HUES6 (cell line): Measurements from ENCODE around the gene AMH.

Experiments
- H3K27ac ChIP-seq: 2 replicates; pipeline ENCODE4 v1.7.0; 2013; ENCODE audit warnings: low read depth, mild to moderate bottlenecking, low read length, inconsistent platforms
- H3K27me3 ChIP-seq: 2 replicates; pipeline ENCODE4 v1.6.1; 2013; ENCODE audit warnings: low read length; ENCODE audit not compliant: control insufficient read depth, insufficient read depth
- H3K36me3 ChIP-seq: 2 replicates; pipeline ENCODE4 v1.6.1; 2013; ENCODE audit warnings: low read length; ENCODE audit not compliant: control insufficient read depth, insufficient read depth
- H3K4me1 ChIP-seq: 2 replicates; pipeline ENCODE4 v1.6.1; 2013; ENCODE audit warnings: low read length; ENCODE audit not compliant: control insufficient read depth, insufficient read depth
- H3K4me3 ChIP-seq: 2 replicates; pipeline ENCODE4 v1.5.1; 2013; ENCODE audit warnings: low read depth, low read length
- H3K9ac ChIP-seq: one replicate; pipeline ENCODE4 v1.6.1; 2013; ENCODE audit warnings: mild to moderate bottlenecking, low read length
- H3K9me3 ChIP-seq: 2 replicates; pipeline ENCODE4 v1.6.1; 2013; ENCODE audit warnings: low read depth, low read length; ENCODE audit not compliant: control insufficient read depth, insufficient read depth

The AMH gene

DNA sequence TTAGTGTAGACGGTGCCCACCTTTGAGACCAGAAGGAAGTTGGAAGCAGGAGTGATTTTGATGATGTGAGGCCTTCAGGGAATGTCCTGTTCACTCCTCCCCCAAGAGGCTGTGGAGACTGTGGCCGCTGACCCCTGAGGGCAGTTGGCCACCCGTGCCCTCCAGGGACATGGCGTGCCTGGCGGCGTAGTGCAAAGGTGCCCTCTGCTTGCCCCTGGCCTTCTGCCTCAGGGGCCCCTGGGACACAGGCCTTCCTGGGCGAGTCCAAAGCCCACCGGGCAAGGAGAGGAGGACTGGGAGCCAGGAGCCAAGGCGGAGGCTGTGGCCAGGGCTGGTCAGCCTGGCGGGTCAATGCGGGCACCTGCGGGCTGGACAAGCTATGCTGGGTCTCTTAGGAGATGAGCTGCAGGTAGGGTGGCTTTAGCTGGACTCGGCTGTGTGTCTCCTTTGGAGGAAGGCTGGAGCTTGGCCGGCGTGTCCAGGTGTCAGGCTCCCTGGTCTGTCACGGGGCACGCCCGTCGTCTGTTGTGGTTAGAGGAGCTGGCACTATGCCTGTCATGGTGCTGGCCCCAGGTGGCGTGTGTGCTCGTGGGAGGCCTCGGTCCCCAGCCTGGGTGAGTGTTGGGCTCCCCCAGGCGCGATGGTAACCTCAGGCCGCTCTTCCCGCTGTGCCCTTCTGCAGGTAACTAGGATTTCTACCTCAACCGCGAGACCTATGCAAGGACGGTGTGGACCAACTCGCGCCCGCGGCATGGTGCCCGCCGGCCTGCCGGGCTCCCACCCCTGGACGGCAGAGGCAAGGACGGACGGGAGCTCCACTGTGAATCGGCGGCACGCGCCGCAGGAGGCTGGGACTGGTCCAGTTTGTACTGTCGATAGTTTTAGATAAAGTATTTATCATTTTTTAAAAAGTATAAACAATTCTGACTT is 19.8 kb upstream of the AMH start:
- H3K27ac ChIP-seq = no peak overlapping the region
- no peaks in the 10 kb centered on the region for H3K9me3 ChIP-seq
- H3K27me3 ChIP-seq = no peaks in the 10 kb centered on the region
- H3K9ac ChIP-seq = no peak overlapping the region
- H3K4me1 ChIP-seq = no peaks in the 10 kb centered on the region
- H3K36me3 ChIP-seq = peaks cover 76% of the 10 kb centered on the region
- H3K4me3 ChIP-seq = no peak overlapping the region

DNA sequence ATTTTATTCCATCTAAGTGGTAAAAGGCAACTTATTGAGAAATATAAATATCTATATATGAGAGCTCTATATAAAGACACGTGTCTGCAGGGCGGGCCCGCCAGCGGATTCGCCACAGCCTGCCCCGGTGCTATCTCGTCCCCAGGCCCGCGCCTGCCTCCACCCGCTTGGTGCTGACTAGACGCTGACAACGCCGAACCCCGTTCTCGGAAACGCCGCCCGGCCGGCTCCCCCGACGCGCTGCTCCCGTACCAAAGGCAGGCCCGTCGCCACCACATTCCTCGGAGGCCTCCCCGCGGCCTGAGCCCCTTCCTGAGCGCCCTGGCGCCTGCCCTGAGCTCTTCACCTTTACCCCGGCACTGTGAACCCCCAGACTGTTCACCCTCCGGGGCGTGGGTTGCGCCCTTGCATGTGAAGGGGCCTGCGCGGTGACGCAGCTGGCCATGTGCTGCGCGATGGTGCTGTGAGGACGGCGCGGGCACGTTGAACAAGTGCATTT is 19.0 kb upstream of the AMH start:
- Histone ChIP-seq H3K4me3 (no peak overlapping the region), H3K36me3 (peaks cover 70% of the 10 kb centered on the region), H3K27me3 (no peaks in the 10 kb centered on the region), H3K4me1 (0 out of 2 replicates have a peak, but pooled peaks cover 3% of the 10 kb centered on the region), H3K27ac (no peak overlapping the region), H3K9me3 (no peaks in the 10 kb centered on the region), H3K9ac (no peak overlapping the region)

- Histone ChIP-seq H3K9ac (no peak overlapping the region), H3K9me3 (no peaks in the 10 kb centered on the region), H3K36me3 (peaks cover 61% of the 10 kb centered on the region), H3K4me1 (0 out of 2 replicates have a peak, but pooled peaks cover 5% of the 10 kb centered on the region), H3K4me3 (no peak overlapping the region), H3K27me3 (no peaks in the 10 kb centered on the region), H3K27ac (no peak overlapping the region)
These were observed 18.2 kb upstream of the AMH start for GRCh38 chr19:2230807-2231533.

- Histone ChIP-seq H3K27me3 (no peaks in the 10 kb centered on the region), H3K4me1 (0 out of 2 replicates have a peak, but pooled peaks cover 5% of the 10 kb centered on the region), H3K9me3 (no peaks in the 10 kb centered on the region), H3K9ac (no peak overlapping the region), H3K4me3 (no peak overlapping the region), H3K27ac (no peak overlapping the region), H3K36me3 (peaks cover 54% of the 10 kb centered on the region)
These were observed 17.4 kb upstream of the AMH start for GRCh38 chr19:2231621-2232221.

DNA sequence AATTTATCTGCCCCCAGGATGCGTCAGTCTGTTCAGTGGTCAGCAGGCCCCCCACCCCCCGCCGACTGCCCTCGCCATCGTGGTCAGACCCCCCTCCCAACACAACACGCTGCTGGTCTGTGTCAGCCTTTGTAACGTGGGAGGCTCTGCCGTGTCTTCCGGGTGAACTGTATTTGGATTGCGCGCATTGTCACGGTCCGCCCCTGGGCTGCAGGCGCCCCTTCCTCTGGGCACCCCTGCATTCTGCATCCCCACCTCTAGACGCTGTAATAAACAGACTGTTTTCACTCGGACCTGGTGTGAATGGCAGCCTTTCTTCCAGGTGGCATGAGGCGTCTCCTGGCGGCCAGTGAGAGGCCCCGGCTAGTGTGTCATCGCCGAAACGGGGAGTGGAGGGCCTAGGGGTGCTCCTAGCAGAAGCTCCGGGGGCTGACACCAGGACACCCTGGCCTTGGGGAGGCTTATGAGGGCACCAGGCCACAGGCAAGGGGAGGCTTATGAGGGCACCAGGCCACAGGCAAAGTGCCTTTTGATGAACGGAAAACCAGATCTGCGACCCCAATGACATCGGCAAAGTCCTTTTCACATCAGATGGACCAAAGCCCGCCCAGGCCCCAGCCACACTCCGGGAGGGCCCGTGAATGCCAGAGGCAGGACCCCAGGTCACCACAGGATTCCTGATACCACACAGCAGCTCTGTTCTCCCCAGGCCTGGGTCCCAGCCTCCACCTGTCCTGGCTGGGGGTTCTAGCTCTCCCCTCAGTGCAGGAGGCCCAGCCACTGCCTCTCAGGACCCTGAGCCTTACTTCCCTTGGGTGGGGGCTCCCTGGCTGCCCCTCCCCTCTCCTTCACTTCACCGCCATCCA is 16.6 kb upstream of the AMH start:
- no peak overlapping the region for H3K4me3 ChIP-seq
- no peak overlapping the region; the same call in 1 of the 2 replicates for H3K27ac ChIP-seq
- no peaks in the 10 kb centered on the region for H3K27me3 ChIP-seq
- H3K36me3 ChIP-seq = peaks cover 49% of the 10 kb centered on the region
- H3K9ac ChIP-seq = no peak overlapping the region
- H3K4me1 ChIP-seq = 0 out of 2 replicates have a peak, but pooled peaks cover 5% of the 10 kb centered on the region
- H3K9me3 ChIP-seq = no peaks in the 10 kb centered on the region

- Histone ChIP-seq H3K4me1 (peaks cover 11% of the 10 kb centered on the region), H3K27ac (no peak overlapping the region), H3K36me3 (peaks cover 48% of the 10 kb centered on the region), H3K27me3 (no peaks in the 10 kb centered on the region), H3K9ac (no peak overlapping the region), H3K9me3 (no peaks in the 10 kb centered on the region), H3K4me3 (no peak overlapping the region)
These were observed 15.4 kb upstream of the AMH start for GRCh38 chr19:2233601-2234280.

GRCh38 chr19:2234996-2235380 is 14.1 kb upstream of the AMH start:
- peaks cover 36% of the 10 kb centered on the region for H3K36me3 ChIP-seq
- peak overlapping the region; percentile 97; the same call in 1 of the 2 replicates for H3K27ac ChIP-seq
- H3K9me3 ChIP-seq = no peaks in the 10 kb centered on the region
- H3K4me3 ChIP-seq = peak overlapping the region; percentile 89
- peak overlapping the region; percentile 83 for H3K9ac ChIP-seq
- peaks cover 19% of the 10 kb centered on the region for H3K4me1 ChIP-seq
- no peaks in the 10 kb centered on the region for H3K27me3 ChIP-seq

GRCh38 chr19:2235381-2236063 is 13.6 kb upstream of the AMH start:
- no peaks in the 10 kb centered on the region for H3K27me3 ChIP-seq
- peak overlapping the region; percentile 97; the same call in 1 of the 2 replicates for H3K27ac ChIP-seq
- H3K4me3 ChIP-seq = peak overlapping the region; percentile 89
- peaks cover 25% of the 10 kb centered on the region for H3K4me1 ChIP-seq
- peak overlapping the region; percentile 83 for H3K9ac ChIP-seq
- peaks cover 31% of the 10 kb centered on the region for H3K36me3 ChIP-seq
- H3K9me3 ChIP-seq = no peaks in the 10 kb centered on the region

DNA sequence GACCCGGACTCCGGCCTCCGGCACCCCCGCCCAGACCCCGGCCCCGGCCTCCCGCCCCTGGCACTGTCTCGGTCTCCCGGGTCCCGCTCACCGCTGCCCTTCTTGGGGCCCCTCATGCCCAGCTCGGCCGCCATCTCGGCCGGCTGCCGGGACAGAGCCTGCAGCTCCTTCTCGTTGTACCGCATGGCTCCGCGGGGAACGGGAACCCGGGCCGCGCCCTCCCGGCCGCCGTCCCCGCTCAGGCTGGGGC is 13.1 kb upstream of the AMH start:
- H3K27ac ChIP-seq = peak overlapping the region; percentile 97; the same call in 1 of the 2 replicates

More for the DNA sequence above, 13.1 kb upstream of the AMH start:
- Histone ChIP-seq H3K4me1 (peaks cover 29% of the 10 kb centered on the region), H3K9me3 (no peaks in the 10 kb centered on the region), H3K36me3 (peaks cover 36% of the 10 kb centered on the region), H3K9ac (peak overlapping the region; percentile 98), H3K27me3 (no peaks in the 10 kb centered on the region), H3K4me3 (peak overlapping the region; percentile 89)
